ENCODE data around the gene MX1. TPM values are rescaled to one million over a fixed set of nuclear protein-coding genes. Genes with fewer than 3 reads are reported as not detected.
A peak's percentile ranks its signal among the peaks of the same experiment; 100 is the strongest.

MX1 gene
- total RNA-seq, 1 donor from 2014 or later = 10.5 TPM

DNA sequence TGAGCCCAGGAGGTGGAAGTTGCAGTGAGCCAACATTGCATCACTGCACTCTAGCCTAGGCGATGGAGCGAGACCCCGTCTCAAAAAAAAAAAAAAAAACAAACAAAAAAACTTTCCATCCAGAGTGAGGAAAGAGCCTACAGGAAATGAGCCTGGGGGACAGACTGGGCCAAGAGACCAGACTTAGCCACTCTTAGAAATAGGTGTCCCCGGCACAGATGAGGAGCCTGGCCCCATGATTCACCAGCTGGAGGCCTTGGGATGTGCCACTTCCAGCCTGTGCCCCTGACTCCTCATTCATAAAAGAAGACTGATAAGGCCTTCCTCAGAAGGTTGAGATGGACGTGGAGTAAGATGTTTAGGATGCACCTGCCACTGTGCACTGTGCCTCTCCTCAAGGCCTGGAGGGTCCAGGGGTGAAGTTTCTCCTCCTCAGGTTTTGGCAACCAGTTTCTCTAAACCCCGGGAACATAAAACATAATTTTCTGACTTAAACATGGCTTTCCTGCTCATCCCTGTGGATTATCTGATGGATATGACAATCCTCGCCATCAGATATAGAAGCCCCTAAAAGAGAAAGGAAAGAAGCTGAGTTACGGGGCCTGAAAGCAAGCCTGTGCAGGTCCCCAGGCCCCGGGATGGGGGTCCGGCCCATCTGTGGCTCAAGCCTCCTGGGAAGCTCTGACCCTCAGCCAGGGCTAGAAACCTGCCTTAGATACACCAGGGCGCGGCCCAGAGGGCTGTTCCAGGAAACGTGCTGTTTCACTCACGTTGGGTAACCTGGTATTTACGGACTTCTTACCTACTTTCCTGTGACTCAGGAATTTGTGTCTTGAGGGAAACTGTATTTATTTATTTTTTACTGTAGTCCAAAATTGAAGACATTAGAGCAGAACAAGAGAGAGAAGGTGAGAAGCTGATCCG lies 26.0 kb downstream of the MX1 start:
- intact Hi-C loops (cut with DNase I) = no loop called here
- ATAC-seq (ENCODE audit: poor library complexity) (no peak), DNase-seq (no peak)

DNA sequence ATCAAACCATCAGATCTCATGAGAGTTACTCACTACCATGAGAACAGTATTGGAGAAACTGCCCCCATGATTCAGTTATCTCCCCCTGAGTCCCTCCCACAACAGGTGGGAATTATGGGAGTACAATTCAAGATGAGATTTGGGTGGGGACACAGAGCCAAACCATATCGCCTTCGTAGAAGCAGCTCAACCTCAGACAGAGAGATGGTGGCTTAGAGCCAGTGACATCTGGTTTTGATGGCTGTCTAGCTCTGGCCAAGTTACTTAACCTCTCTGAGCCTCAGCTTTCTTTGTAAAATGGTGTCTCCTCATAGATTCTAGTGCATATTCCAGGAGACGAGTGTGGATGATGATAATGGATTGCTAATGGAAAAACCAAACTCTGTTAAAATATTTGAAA lies 27.2 kb downstream of the MX1 start:
- no peak for ATAC-seq (ENCODE audit: poor library complexity)
- DNase-seq = no peak
- intact Hi-C loops (cut with DNase I) = no loop called here

DNA sequence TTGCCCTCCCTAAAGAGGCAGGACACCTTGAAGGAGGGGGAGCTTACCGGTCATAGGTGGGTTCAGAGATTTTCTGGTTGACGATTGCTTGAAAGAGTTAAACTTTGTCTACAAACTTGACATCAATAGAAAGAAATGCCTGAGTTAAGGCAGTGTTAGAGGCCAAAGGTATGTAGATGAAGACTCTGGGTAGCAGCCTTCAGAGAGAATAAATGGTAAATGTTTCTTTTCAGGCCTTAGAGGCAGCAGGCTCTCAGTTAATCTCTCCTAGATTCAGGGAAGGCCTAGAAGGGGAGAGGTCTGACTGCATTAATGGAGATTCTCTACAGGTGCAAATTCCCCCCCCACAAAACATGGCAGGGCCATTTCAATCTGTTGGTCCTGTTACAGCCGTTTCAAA lies 27.7 kb downstream of the MX1 start:
- DNase-seq (no peak), ATAC-seq (ENCODE audit: poor library complexity) (no peak)
- intact Hi-C loops (cut with DNase I) = no loop called here

DNA sequence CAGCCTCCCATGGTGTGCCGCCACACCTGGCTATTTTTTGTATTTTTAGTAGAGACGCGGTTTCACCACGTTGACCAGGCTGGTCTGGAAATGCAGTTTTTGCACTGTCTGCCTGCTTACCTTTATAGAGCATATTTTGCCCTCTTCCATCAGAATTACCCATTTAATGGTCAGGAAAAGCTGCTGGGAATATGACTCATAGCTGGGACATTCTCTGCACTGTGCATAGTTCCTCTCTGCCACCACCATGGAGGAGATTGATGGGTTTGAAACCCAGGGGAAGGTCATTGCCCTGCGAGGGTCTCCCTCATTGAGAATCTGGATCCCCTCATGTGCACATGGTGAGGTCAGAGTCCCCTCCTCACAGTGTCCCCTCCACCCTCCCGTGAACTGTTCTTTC lies 32.1 kb downstream of the MX1 start:
- DNase-seq (no peak), ATAC-seq (ENCODE audit: poor library complexity) (no peak)
- intact Hi-C loops (cut with DNase I) = no loop called here

DNA sequence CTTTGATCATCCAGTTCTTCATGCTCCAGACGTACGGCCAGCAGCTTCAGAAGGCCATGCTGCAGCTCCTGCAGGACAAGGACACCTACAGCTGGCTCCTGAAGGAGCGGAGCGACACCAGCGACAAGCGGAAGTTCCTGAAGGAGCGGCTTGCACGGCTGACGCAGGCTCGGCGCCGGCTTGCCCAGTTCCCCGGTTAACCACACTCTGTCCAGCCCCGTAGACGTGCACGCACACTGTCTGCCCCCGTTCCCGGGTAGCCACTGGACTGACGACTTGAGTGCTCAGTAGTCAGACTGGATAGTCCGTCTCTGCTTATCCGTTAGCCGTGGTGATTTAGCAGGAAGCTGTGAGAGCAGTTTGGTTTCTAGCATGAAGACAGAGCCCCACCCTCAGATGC lies 32.5 kb downstream of the MX1 start:
- DNase-seq (no peak), ATAC-seq (ENCODE audit: poor library complexity) (no peak)
- intact Hi-C loops (cut with DNase I) = no loop called here

DNA sequence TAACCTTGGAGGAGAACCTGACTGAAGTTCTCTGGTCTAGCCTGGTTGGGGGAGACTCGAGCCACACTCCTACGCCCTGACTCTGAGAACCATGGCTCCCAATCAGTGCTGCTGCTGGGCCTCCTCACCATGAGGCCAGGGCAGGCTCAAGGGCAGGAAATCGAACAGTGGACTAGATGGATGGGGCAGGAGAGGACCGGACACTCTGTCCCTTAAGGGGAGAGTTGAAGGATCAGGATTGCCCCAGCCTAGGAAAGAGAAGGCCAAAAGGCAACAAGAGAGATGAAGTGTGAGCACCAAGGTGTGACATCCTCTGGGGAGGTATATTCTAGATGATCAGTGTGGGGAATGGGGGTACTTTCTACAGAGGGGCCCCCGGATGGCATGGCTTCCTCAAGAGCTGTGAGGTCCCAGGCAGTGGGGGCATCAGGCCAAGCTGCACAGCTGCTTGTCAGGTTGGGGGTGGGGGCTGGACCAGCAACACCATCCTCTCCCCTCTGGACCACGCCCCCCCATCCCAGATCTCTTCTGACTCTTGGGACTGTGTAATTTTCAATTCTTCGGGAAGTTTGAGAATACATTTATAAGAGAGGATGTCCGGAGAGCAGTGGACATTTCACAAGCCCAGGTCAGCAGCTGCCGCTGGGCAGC lies 34.0 kb downstream of the MX1 start:
- ATAC-seq (ENCODE audit: poor library complexity) = no peak
- no peak for DNase-seq
- intact Hi-C loops (cut with DNase I) = loop anchor here (5.0 to 10.0 kb wide), 2 partner anchors 178 to 335 kb away; no protein-coding TSS in a partner anchor

DNA sequence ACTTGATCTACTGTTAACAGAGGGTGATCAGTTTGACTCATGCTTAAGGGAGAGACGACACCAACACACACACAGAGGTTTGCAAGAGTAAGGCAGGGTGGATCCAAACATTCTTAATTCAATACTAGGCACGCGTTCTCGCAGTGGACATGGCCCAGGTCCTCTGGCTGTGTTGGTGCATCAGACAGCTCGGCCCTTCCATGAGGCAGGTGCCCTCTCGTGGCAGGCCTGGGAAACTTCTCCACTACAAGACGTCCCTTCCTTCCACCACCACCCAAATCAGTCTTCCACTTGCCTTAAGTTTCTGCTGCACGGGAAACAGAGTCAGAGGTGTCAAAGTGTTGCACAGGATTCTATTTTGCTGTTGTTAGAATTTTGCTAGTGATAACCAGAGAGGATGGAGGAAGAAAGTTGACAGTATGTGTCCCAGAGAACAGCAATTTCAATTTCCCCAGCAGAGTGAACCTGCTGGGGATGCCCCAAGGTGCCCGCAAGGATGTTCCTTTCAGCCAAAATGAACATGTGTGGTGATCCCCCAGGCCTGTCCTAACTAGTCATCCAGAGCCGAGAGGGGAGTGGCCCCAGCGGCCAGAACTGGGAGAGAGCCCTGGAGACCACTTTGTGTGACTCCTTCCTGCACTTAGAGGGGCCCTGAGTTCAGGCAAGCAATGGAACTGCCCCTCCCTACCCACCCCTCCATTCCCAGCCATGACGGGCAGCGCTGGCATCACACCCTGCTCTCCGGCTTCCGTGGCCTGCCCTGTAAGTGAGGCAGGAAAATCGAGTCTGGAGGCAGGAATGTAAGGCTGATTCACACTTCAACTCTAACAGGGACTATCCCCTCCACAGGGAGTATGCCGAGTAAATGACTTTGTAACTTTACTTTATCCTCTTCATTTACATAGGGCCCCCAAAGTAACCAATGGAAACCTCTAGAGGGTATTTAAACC lies 34.8 kb downstream of the MX1 start:
- peak; percentile 95 for ATAC-seq (ENCODE audit: poor library complexity)
- intact Hi-C loops (cut with DNase I) = loop anchor here (5.0 to 10.0 kb wide), 2 partner anchors 179 to 336 kb away; no protein-coding TSS in a partner anchor

DNA sequence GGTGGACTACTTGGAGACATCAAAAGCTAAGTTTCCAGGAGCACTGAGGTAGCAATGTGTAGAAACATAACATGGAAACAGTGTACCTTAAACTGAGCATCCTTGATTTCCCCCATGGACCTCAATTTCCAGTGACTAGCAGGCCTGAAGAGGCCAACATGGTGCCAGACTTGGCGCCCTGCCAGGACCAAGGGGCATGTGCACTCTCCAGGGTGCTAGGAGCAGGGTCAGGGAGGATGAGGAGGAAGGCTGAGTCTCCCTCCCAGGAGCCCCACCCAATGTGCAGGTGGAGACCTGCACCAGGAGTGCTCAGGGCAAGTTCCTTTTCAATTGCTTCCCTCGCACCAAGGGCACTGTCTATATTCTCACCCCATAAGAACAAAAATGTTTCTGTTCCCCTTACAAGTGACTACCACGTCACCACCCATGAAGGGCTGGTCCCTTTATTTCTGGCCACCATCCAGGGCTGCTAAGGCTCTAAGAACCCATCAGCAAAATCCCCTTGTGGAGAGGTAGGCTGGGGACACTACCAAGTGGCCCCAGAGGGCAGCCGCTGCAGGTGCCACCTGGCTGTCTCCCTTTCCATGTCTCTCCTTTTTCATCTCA lies 39.2 kb downstream of the MX1 start:
- ATAC-seq (ENCODE audit: poor library complexity) (no peak), DNase-seq (no peak)
- intact Hi-C loops (cut with DNase I) = loop anchor here (10.0 kb wide), 1 partner anchor 340 kb away; no protein-coding TSS in a partner anchor

More for the DNA sequence above, 34.8 kb downstream of the MX1 start:
- DNase-seq = peak; percentile 85

DNA sequence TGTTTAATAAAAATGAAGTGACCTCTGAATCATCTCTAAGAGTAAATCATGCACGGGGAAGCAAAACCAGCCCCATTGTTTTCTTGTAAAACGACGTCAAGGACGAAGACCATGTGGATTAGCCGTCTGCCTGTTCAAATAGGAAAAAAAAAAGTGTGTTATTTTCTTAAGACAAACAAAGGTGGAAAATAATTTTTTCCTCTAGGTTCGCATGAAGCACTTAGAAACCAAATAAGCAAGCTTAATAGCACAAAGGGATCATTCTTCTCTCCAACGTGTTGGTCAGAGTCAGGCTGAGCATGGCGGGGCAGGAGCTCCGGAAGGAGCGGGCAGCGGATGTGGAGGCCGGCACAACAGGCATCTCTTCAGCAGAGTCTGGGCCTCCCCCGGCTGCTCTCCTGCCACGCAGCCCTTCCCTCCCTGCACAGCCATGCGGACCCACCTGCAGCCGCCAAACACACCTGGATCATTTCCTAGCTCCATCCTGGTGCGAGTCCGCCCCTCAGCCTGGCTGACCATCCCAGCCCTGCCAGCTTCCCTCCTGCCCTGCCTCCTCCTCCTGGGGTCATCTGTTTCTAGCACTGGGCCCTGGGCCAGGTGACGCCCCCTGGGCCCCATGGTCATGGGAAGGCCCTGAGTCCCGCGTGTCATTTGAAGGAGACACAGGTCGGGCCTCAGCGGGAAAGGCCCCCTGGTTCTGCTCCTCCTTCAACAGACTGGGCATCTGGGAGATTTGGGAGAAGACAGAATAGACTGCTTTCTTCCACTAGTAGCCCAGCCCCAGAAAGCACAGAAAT lies 40.2 kb downstream of the MX1 start:
- ATAC-seq (ENCODE audit: poor library complexity) (no peak), DNase-seq (no peak)
- intact Hi-C loops (cut with DNase I) = loop anchor here (10.0 kb wide), 1 partner anchor 341 kb away; no protein-coding TSS in a partner anchor

DNA sequence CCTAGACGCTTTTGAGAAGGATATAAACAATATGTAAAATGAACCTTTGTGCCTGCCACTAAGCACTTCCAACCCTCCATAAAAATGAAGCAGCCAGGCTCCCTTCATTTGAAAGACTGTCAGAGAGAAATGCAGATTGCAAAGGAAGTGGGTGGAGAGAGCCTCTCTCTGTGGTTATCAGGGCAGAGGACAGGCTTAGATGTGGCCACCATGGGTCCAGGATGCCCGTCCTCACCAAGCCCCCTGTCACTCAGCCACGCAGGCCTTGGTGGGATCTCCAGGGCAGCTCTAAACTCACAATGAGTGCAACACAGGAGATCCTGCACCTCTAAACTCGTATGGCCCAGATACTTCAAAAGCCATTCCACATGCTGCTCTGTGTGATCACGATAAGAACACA lies 44.0 kb downstream of the MX1 start:
- ATAC-seq (ENCODE audit: poor library complexity) = no peak
- intact Hi-C loops (cut with DNase I) = no loop called here
- DNase-seq = no peak

DNA sequence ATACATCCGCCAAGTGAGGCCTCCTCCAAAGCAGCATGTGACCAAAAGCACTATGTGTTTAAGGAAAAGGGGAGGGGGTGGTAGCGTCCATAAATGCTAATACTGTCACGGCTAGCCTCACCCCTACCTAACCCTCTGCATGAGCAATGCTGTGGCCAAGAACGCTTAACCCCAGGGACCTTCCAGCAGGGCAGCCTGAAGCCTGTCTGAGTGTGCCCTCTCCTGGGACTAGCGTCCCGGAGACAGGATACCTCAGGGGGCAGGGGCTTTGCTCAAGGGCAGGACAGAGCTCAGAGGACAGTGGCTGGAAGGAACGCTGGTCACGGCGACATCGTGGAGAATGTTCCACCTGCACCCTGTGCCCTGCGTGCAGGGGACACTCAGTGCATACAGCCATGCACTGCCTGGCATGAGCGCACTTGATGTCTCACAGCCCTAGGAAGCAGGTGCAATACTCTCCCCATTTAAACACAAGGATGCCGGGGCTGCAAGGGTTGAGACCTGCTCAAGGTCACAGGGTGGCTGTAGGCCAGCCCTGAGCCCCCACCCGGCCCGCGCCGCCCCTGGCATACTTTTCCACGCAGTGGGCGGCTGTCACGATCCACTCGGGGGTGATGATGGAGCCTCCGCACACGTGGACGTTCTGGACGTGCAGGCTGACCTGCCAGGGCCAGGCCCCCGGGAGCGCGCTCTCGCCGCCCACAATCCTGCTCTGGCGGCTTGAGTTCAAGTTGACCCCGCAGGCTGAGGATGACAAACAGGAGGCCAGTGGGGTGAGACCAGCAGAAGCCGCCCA lies 46.9 kb downstream of the MX1 start:
- intact Hi-C loops (cut with DNase I) = no loop called here
- no peak for ATAC-seq (ENCODE audit: poor library complexity)
- no peak for DNase-seq

DNA sequence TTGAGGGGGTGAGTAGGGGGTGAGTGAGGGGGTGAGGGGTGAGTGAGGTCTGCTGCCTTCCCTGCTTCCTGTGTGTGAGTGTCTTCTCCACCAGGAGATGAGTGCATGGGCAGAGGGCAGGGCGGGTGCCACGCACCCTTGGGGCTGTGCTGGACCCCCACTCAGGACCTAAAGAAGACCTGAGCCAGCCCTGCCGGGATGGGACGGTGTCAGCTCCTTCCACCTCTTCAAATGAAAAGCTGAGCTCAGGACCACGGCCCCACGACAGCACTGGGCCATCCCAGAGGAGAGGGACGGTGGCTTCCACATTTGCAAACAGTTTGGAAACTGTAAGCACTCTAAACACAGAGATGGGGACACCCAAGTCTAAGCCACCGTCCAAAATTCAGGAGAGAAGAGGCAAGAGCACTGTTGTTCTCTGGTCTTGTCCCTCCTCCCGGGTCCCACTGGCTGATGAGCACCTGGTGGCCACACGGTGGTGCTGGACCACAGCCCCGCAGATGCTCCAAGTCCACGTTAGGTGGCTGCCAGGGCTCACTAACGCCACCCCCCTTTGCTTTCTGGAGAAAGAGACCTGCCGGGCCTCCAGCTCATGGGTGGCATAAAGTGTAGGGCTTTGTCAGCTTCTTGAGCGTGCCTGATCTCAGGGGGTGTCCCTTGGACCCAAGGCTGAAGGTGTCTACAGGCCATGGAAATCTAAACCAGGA lies 49.8 kb downstream of the MX1 start:
- ATAC-seq (ENCODE audit: poor library complexity) (no peak), DNase-seq (no peak)
- intact Hi-C loops (cut with DNase I) = no loop called here

DNA sequence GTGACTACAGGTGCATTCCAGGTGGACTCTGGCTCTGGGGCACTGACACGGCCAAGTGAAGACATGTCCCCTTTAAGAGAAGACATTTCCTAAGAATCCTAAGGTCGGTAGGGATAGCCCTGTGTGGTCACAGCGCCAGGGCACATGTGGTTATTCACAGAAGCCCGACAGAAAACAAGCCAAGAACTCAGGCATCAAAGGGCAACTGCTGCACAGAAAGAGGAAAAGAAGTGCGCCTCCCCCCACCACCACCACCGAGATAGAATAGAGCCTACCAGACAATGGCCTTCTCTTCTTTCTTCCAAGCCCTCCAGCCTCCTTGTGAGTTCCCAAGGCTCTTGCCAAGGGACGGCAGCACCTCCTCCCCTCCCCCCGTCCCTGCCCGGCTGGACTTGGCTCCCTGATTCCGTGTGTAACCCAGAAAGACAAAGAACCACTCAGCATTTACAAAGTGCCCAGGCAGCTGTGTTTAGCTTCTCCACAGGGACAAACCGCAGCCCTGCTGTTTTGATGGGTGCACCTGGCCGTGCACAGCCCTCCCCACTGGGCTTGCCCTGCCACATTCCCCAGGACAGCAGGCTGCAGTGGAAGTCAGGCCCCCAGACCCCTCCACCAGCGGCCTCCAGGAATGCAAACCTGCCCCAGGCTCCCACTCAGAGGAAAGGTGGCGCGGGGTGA lies 51.7 kb downstream of the MX1 start:
- DNase-seq (no peak), ATAC-seq (ENCODE audit: poor library complexity) (no peak)
- intact Hi-C loops (cut with DNase I) = no loop called here

DNA sequence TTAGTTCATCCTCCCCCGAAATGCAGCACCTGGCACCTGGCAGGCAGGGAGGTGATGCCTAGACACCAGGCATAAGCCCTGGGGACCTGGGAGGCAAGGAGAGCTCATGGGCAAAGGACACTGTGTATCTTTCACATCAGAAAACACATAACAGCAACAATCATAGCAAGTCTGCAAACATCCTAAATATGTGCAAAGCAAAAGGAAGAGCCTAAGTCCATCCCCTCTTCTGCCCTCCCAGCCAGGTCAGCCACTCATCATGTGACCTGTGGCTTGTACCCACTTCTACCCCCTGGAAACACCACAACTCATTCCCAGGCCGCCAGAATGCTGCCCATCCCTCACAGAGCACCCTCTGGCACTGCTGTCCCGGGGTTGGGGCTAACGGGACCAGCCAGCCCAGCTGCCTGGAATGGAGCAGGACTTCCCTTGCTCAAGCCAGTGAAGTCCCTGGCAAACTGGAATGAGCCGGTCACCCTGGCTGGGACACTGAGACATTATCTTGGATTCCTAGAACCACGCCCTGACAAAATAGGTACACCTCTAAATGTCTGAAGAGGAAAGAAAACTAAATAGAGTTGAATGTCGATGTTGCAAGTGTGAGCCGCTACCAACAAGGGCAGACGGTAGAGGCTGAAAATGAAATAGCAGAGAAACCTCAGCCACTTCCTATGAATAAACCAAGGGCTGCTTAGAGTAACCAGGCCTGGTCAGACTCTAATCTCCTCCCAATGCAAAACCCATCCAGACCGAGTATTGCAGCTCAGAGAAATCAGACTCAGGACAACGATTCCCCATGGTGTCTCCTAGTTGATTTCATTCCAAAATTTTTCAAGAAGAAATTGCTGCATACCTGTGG lies 52.5 kb downstream of the MX1 start:
- DNase-seq = no peak
- intact Hi-C loops (cut with DNase I) = no loop called here
- ATAC-seq (ENCODE audit: poor library complexity) = no peak

DNA sequence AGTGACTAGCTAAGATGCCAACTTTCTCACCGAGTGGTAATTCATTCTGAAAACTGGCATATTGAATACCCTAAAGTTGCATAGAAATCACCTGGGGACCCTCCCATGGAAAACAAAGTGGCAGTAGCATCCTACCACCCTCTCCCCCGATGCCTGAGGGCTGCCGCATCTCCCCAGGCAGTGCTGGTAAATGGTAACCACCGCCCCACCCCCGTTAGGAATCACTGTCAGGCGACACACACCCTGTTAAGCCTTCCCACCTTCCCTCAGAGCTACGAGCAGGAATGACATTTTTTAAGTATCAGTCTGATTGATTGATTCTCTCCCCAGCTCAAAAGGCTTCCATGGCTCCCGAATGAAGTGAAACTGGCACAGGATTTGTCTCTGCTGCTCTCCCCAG lies 53.6 kb downstream of the MX1 start:
- DNase-seq (no peak), ATAC-seq (ENCODE audit: poor library complexity) (no peak)
- intact Hi-C loops (cut with DNase I) = no loop called here

Measured in Right ventricle myocardium superior (tissue), 1 donor.